Fibroblast of upper back skin (primary cell): ENCODE data around the gene SPATA22.
"Not testable (repeated sequence)": the region's sequence is repeated elsewhere in the genome, so short reads cannot be mapped to it uniquely, and the experiment has no call there.

Source experiments
- DNase-seq: peaks from one replicate; pipeline ENCODE4 v3.0.0-alpha.2; 2013

SPATA22 gene

DNA sequence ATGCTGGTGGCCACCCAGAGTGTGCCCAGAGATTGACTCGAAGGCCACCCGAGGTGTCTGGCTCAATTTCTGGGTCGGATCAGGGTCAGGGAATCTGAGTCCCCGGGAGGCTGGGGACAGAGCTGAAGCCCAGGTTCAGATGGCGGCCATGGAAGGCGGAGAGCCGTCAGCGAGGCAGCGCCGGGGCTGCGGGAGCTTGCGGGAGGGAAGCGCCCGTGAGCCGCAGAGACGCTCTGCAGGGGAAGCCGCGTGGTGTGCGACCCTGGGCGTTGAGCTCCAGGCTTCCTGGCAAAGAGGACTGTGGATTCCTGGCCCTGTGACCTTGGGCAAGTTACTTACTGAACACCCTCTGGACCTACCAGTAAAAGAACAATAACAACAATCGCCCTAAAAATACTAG is 518 bp upstream of the SPATA22 start:
- DNase-seq, result no peak

GRCh38 chr17:3469529-3469928 is 2.1 kb downstream of the SPATA22 start:
- no peak for DNase-seq

DNA sequence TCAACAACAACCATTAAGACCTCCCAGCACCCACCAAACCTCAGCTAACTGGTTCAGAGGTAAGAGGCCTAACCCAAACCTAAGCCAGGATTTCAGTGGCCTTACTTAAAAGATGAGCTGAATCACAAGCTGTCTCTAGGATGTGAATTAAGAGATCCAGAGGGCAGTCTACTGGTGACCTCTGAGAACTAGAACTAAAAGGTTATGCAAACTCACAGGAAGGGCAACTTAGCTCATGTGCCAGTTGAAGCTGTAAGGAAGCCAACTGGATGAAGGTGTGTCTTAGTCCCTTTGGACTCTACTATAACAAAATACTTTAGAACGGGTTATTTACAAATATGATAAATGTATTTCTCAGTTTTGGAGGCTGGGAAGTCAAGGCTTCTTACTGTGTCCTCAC is 5.3 kb downstream of the SPATA22 start:
- DNase-seq, result not testable (repeated sequence)

GRCh38 chr17:3448059-3448665 is 23.5 kb downstream of the SPATA22 start:
- DNase-seq, result no peak

- DNase-seq, result no peak
Observed at GRCh38 chr17:3447625-3448024, 24.0 kb downstream of the SPATA22 start.

DNA sequence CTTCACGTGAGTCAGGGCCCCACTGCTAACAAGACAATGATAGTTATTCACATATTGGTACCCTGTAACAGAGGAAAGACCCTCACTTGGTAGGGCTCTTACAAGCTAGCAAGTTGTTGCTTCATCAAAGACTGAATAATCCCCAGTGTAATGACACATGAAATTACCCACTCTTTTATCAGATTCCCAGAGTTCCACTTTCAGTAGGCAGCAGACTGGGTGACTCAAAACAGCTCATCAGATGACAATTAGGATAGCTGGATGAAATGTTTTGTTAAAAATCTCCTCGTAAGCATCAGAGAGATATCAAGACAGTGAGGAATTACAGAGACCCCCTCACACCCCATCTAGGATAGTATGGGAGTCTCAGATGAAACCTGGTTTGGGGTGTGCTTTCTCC is 31.2 kb downstream of the SPATA22 start:
- no peak for DNase-seq

GRCh38 chr17:3438368-3438767 is 33.3 kb downstream of the SPATA22 start:
- DNase-seq, result no peak

- DNase-seq, result no peak
Observed at GRCh38 chr17:3433741-3434140, 37.9 kb downstream of the SPATA22 start, which contains the start of gene OR1E2. TSS of gene OR1E2 (minus strand) at chr17:3433841. CDS start at chr17:3433841, 0 bp downstream.

DNA sequence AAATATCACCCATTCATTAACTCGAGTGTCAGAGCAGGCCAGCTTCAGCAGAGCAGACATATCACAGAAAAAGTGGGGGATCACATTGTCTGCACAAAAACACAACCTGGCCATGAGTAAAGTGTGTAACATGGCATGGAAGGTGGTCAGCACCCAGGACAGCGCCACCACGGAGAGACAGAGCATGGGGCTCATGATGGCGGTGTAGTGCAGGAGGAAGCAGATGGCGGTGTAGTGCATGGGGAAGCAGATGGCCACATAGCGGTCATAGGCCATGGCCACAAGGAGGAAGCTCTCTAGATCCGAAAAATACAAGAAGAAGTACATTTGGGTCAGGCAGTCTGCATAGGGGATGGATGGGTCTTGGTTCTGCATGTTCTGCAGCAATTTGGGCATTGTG is 38.4 kb downstream of the SPATA22 start:
- DNase-seq, result not testable (repeated sequence)

DNA sequence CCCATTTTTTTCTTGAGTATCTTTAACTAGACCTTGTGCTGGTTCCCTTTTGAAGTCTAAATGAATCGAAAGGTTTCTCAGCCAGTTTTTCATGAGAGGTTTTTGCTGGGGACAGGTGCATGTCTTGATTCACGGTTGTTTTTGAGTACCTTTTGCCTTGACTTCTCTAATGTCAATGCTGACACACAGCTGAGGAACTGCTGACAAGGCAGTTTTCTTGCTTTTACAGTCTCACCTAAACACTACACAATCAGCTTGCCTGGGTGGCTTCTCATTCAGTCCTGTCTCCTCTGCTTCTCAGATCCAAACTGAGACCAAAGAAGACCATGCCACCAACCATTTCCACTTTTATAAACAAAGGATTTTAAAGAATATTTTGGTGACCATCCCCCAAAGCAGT is 53.4 kb downstream of the SPATA22 start:
- DNase-seq, result no peak

GRCh38 chr17:3415610-3416009 is 56.0 kb downstream of the SPATA22 start:
- no peak for DNase-seq

- DNase-seq, result not testable (repeated sequence)
Observed at GRCh38 chr17:3412216-3412615, 59.4 kb downstream of the SPATA22 start.

GRCh38 chr17:3411070-3411469 is 60.5 kb downstream of the SPATA22 start, which contains the start of gene OR3A3:
TSS of gene OR3A3 (plus strand) at chr17:3411370.
- no peak for DNase-seq

DNA sequence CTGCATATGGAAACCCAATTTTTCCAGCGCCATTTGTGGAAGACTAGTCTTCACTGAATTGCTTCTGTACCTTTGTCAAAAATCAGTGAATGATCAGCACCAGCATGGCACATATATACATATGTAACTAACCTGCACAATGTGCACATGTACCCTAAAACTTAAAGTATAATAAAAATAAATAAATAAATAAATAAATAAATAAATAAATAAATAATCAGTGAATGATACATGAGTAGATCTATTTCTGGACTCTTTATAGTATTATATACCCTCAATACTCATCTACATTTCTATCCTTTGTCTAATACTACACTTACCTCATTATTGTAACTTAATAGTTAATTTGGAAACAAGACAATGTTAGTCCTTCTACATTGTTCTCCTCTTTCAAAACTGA is 67.8 kb downstream of the SPATA22 start:
- DNase-seq, result not testable (repeated sequence)

- no peak for DNase-seq
Observed at GRCh38 chr17:3401786-3402185, 69.8 kb downstream of the SPATA22 start.

- DNase-seq, result no peak
Observed at GRCh38 chr17:3400055-3400454, 71.6 kb downstream of the SPATA22 start.

- DNase-seq, result no peak
Observed at GRCh38 chr17:3398310-3398709, 73.3 kb downstream of the SPATA22 start, which contains the start of gene OR1E1. TSS of gene OR1E1 (minus strand) at chr17:3398410. CDS start at chr17:3398410, 0 bp downstream.

DNA sequence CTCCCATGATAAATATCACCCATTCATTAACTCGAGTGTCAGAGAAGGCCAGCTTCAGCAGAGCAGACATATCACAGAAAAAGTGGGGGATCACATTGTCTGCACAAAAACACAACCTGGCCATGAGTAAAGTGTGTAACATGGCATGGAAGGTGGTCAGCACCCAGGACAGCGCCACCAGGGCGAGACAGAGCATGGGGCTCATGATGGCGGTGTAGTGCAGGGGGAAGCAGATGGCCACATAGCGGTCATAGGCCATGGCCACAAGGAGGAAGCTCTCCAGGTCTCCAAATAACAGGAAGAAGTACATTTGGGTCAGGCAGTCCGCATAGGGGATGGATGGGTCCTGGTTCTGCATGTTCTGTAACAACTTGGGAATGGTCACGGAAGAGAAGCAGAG is 73.8 kb downstream of the SPATA22 start:
- not testable (repeated sequence) for DNase-seq
